Activated CD8-positive, alpha-beta memory T cell treated with anti-CD3 and anti-CD28 coated beads, Interleukin-2, amount 50 U/mL, for 48 hours (primary cell): ENCODE measurements around the gene PCP2.
A peak's percentile ranks its signal among the peaks of the same experiment; 100 is the strongest.

Source experiments
- DNase-seq: peaks from one replicate; pipeline ENCODE4 v3.0.0-alpha.2; 2020

The PCP2 gene

DNA sequence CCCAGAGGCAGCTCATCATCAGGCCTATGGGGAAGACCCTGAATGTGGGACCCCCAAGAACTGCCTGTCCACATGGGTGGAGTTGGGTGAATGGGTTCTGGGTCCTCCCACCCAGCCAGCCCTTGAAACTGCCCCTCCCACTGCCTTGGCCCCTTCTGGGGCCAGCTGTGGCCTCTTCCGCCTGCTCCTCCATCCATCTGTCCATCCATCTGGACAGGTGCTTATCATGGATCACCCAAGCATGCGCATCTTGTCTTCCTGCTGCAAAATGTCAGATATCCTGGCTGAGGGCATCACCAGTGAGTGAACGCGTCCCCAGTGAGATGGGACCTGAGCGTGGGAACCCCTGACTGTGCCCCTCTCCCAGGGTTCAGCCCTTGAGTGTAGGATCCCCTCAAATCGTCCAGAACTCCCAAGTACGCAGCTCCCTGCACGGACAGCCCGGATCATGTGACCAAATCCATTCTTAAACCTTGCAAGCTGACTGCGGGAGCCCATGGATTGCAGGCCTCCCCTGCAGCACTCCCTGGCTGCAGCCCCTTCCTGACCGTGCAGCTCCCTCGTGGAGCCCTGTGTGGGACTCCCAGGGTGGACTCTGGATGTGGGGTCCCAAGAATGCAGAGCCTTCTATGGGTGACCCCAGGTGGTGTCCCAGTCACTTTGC lies 5.4 kb upstream of the PCP2 start:
- DNase-seq, result no peak

- DNase-seq, result no peak
These were observed 4.1 kb upstream of the PCP2 start for GRCh38 chr19:7637374-7638256.

DNA sequence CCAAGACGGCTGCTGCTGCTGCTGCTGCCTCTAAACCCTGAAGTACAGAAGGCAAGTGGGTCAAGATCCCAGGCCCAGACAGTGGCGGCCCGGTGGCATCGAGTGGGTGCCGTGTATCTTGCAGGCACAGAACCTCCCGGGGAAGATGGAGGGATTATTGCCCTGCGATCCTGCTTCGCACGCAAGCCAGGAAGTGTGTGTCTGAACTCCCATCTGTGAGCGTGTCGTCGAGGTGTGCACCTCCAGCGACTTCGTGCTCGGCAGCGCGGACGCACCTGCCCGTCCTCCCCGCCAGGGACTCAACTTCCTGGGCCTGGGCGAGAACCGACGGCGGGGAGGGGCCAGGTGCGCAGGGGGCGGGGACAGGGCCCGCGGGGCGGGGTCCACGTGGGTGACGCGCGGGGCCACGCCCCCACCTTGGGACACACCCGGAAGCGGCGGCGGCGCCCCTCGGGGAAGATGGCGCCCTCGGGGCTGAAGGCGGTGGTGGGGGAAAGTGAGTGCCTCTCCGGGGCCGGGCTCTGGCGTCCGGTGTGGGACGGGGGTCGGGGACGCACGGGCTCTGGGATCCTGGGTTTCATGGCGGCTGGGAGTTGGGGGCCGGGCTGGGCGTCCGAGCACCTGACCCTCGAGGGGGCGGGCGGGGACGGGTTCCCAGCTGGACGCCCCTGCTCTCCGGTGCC lies 3.3 kb upstream of the PCP2 start, which contains the start of gene STXBP2:
TSS of gene STXBP2 (plus strand) at position 420 of the 683 bp plus-strand sequence. CDS start at position 460, 40 bp downstream.
- peak; percentile 98 for DNase-seq

DNA sequence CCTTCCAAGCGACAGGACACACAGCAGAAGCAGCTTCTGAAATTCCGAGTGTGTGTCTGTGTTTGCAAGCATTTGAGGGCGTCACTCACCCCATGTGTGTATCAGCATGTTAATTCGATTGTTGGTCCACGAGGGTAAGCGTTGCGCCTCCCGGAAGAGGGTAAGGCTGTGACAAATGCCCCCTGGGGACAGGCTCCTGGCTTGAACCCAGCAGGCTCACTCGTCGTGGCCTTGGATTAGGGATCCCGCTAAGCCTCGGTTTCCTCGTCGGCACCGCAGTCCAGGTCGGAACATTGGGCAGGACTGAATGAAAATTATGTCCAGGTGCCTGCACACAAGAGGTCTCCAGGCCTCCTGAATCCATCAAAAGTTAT lies 2.8 kb upstream of the PCP2 start:
- no peak for DNase-seq

DNA sequence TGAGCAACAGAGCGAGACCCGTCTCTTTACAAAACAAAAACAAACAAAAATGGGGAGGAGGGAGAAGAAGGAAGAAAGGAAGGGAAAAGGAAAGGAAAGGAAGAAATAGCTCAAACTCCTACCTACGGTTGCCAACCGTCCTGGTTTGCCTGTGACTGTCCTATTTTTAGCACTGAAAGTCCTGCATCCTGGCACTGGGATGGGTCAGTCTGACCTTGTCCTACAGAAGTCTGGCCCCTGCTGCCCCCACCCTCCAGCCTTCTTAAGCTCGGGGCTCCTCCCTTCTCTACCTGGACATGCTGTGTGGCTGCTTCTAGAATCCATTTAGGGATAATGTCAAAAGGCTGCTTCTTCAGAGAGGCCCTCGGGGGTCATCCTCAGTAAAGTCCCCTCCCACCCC lies 2.2 kb upstream of the PCP2 start:
- DNase-seq, result no peak

GRCh38 chr19:7632340-7633203 lies 947 bp downstream of the PCP2 start:
- DNase-seq, result no peak

- no peak for DNase-seq
These were observed 1.9 kb downstream of the PCP2 start for GRCh38 chr19:7631577-7631976.

DNA sequence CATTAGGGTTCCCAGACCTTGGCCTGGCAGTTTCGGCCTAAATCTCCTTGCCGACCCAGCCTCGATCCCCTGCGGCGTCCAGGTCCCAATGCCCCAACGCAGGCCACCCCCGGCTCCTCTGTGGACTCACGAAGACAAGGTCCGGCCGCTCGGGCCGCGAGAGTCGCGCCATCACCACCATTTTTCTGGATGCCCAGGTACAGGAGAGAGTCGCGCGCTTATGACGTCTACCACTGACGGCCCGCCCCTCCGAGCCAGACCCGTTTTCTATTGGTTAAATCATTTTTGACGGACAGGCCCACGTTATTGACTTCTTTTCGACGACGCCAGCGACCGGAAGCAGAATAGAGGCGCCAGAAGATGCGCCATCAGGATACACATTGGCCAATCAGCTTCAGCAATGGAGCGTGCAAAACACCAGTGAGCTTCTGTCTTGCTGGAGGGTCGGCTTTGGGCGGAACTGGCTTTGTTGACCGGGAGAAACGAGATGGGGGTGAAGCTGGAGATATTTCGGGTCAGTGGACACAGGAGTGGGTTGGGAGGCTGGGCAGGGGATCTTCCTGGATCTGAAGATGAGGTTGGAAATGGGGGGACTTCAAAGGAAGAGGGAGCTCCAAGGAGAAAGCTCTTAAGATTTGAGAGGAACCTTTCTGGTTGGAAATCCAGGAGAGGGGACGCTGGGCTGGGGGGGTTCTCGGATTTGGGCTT lies 4.0 kb downstream of the PCP2 start, which contains the start of the genes PET100 and XAB2:
TSS of gene PET100 (plus strand) at position 447 of the 708 bp plus-strand sequence. CDS start at position 488, 41 bp downstream.
TSS of gene XAB2 (minus strand) at position 199 of the 708 bp plus-strand sequence. CDS start at position 181, 18 bp downstream.
- DNase-seq, result peak; percentile 95

DNA sequence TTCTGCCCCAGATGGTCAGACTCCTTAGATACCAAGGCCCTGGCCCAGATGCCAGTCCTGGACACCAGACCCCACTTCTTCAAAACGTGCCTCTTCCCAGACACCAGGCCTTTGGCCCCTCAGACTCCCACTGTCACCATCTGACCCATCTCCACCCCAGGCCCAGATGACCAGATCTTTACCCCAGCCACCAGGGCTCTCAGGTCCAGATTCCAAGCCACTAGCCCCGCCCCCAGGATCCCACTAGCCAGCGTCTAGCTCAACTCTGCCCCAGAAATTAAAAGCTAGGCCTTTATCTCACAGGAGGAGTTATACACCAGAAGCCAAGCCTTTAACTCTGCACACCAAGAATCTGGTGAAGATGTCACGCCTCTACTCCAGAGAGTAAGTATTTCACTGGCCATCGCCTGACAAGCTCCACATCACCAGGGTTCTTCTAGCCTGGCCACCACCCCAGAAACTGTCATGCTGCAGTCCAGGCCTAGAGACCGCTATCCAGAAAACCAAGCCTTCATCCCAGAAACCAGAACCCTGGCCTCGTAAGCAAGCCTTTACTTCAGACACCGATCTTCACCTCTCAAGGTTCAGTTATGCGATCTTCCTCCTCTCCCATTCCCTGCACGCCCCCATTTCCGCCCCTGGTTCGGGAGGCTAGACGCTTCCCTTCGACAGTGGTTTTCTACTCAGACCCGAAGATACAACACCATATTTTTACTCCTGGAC lies 4.8 kb downstream of the PCP2 start:
- DNase-seq, result no peak

DNA sequence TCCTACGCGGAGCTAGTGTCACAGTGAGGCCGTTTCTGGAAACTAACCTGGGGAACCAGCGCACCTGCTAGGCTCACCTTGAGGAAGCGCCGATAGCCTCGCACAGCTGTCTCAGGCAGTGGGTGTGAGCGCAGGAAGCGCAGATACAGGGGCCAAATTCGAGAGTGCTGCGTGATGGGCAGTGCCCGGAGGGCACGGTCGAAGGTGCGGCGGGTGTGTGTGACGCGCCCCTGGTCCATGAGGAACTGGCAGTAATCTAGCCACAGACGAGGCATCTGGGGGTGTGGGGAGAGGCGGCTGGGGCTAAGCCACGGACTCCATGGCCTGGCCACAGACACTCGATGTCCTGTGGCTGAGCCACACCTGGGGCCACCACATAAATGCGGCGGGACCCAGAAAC lies 6.4 kb downstream of the PCP2 start:
- DNase-seq, result no peak

DNA sequence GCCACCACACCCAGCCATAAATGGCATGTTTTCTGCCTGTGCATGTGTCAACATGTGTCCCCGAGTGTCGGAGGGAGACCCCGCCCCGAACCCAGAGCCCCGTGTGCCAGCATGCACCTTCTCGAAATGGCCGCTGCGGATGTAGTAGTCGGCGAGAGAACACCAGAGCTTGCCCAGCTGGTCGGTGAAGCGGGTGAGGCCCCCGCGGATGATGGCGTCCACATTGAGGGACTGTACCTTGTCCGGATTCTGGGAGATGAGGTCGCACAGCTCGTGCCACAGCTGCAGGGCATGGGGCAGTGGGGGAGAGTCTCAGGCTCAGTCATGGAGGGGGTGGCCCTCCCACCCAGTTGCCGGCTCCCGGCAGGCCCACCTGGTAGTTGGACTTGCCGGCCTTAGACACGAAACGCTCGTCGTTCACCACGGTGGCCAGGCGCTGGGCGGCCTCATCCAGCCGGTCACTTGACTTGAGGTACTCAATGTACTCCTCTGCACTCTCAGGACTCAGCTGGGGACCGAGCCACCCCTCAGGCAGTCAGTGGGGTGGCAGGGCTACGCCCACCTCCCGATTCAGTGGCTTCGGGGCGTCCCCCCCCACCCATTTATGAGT lies 7.7 kb downstream of the PCP2 start:
- no peak for DNase-seq

DNA sequence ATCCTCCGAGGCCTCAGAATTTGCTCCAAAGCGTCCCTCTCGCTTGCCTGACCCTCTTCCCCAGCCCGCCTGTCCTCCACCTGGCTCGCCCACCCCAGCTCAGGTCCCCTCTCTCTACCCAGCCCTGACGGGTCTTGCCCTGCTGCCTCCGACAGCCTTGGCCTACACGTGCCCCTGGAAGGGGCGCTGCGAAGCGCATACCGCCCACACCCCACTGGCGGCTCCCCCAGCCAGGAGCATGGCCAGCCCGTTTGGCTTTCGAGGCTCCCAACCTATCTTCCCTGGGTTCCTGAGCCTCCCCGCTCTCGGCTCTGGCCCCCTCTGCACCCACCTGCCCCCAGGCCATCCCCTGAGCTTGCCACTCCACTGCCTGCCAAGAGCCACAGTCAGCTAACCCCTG lies 8.7 kb downstream of the PCP2 start:
- no peak for DNase-seq

DNA sequence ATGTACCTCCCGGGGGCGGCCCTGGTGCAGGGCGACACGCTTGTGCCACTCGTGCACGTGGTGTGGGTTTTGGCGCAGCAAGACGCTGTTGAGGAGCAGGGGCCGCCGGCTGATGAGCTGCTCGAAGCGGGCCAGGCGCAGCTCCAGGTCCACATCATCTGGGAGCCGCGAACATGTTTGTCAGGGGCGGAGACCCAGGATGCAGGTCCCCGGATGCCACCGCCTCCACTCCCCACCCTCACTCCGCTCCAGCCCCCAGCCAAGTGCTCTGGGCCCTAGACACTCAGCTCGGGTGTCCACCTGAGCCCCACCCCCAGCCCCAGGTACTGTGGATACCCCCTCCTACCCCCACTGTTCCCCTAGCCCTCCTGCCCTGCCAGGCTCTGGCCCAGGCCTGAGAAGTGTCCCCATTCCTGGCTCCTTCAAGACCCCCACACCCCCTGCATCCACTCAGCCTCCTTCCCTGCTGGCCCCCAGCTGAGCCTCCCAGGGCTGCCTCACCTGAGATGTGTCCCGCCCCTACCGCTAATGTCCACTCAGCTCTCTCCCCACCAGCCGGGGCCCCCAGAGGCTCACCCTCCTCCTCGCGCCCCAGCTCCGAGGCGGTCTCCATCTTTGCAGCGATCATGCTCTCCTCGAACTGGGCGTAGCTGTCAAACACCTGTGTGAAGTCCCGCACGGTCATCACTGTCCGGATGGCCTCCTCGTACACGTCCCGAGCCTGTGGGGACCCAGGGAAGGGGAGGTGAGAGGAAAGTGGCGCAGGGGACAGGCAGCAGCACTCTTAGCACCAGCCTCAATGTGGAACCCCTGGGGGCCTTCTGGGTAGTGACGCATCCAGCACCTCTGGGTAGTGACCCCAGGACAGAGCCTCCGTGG lies 9.6 kb downstream of the PCP2 start:
- no peak for DNase-seq

DNA sequence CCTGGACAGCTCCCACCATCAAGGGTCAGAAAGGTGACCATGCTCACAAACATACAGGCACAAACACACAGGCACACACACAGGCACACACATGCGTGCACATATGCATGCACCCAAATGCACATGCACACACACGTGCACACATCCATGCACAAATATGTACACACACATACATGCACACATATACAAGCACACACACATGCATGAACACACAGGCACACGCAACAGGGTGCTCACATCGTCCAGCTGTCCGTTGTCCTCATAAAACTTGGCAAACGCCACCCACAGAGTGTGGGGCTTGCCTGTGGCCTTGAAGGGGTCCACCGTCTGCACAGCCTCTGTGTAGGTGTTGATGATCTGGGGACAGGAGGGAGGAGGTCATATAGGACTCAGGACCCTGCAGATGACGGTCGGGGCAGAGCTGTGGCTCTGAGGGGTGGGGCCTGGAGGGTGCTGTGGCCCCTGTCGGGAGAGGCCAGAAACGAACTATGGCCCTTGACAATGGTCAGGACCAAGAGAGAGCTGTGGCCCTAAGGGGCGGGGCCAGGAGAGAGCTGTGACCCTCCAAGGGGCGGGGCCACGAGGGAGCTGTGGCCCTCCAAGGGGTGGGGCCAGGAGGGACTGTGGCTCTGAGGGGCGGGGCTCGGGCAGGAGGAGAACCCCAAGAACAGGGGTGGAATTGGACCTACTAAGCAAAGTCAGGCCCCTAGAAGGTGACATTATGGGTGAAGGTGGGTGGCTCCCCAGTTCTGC lies 10.4 kb downstream of the PCP2 start:
- DNase-seq, result no peak

- DNase-seq, result no peak
These were observed 12.8 kb downstream of the PCP2 start for GRCh38 chr19:7620442-7621412.

- no peak for DNase-seq
These were observed 13.7 kb downstream of the PCP2 start for GRCh38 chr19:7619671-7620441.
